HG02763 (cell line): ENCODE results near the gene ACVRL1.
"Not testable (repeated sequence)": the region's sequence is repeated elsewhere in the genome, so short reads cannot be mapped to it uniquely, and the experiment has no call there.

Experiments used
- ATAC-seq: cut with Tn5 transposase; IDR thresholded peaks from one replicate; pipeline ENCODE4 v1.9.1; 2021; ENCODE audit warnings: mild to moderate bottlenecking, moderate library complexity; ENCODE audit not compliant: unreplicated experiment

ACVRL1 gene

DNA sequence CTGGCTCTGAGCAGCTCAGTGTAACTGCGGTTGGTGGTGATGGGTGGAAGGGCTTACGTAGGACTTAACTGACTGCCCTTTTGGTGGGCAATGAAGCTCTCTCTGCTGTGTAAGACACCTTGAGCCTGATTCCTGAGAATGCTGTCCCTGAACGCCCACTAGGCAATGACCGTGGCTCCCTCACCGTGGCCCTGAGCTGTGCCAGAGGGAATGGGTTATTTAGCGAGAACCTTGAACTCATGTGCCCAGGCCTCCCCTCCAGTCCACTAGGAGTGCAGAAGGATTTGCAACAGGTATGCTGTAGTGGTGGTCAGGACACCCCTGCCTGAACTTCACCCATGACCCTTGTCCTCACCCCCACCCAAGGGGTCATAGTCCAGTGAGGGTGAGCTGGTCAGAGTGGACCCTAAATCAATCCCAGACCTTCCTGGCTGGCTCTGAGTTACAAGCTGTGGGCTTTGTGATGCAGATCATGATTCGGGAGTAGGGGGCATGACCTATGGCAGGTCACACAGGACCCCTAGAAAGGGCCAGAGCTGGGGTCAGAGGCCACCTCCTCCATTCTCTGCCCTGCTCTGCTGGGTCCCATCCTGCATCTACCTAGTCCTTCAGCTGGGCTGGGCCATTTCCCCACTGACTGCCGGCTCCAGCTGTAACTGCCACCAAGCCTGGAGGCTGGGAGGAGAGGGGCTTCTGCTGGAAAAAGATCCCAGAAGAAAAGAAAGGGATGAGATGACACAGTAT lies 33.9 kb upstream of the ACVRL1 start:
- ATAC-seq = no peak

GRCh38 chr12:51874000-51874399 lies 33.3 kb upstream of the ACVRL1 start:
- ATAC-seq = no peak

DNA sequence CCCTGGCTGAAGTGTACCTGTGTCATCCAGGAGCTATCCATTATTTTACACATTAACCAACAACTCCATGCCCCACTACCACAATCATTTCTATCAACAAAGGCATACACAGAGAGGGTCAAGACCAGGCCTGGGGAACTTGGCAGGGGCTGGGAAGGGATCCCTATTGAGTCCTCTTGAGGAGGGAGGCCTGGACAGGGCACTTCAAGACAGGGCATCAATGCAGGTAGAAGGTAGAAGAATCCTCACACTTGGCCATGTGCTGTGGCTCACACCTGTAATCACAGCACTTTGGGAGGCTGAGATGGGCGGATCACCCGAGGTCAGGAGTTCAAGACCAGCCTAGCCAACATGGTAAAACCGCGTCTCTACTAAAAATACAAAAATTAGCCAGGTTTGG lies 32.8 kb upstream of the ACVRL1 start:
- ATAC-seq = no peak

DNA sequence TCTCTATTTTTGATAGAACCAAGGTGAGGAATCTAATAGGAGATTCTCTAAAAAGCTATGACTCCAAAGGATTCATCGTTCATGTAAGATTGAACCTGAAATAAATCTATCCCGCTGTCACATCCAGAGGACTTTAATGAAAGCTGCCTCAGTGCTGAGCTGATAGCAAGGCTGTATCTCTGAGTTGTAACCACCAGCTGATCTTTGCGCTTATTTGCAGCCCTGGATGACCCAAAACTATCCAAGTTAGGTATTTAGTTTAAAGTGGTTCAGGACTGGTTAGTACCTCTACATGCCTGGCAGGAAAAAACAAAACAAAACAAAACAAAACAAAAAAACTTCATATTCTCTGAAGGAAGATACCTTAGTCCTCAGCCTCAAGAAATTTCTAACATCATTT lies 28.2 kb upstream of the ACVRL1 start:
- no peak for ATAC-seq

DNA sequence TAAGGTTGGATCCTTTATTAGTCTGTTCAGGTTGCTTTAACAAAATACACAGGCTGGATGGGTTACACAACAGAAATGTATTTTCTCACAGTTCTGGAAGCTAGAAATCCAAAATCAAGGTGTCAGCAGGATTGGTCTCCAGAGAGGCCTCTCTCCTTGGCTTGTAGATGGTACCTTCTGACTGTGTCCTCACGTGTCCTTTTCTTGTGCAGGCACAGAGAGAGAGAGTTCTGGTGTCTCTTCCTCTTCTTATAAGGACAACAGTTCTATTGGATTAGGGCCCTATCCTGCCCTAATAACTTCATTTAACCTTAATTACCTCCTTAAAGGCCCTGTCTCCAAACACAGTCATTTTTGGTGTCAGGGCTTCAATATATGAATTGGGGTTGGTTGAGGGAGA lies 24.0 kb upstream of the ACVRL1 start:
- ATAC-seq = no peak

DNA sequence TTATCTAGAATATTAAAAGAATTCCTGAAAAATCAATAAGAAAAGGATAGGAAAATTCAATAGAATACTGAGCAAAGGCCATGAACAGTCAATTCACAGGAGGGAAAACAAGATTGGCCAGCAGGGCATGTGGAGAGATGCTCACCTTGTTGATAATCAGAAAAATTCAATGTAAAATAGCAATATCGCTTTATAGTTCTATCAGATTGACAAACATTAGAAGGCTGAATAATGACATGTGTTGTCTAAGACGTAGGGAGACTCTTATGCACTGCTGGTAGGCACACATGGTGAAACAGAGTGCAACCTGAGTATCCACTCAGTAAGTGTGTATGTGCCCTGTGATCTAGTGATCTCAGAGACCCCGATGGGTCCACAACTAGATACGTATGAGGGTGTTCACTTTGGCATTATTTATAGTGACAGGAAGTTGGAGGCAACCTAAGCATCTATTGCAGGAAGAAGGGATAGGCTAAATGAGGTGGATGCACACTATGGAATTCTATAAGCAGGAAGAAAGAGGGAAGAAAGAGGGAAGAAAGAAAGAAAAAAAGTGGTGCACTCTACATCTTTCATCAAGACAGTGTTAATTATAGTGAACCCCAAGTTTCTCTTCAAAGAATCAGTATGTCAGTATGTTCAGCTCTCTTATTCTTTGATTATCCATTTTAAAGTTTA lies 23.2 kb upstream of the ACVRL1 start:
- ATAC-seq = no peak

- ATAC-seq = no peak
Observed at GRCh38 chr12:51884676-51885229, 22.6 kb upstream of the ACVRL1 start.

DNA sequence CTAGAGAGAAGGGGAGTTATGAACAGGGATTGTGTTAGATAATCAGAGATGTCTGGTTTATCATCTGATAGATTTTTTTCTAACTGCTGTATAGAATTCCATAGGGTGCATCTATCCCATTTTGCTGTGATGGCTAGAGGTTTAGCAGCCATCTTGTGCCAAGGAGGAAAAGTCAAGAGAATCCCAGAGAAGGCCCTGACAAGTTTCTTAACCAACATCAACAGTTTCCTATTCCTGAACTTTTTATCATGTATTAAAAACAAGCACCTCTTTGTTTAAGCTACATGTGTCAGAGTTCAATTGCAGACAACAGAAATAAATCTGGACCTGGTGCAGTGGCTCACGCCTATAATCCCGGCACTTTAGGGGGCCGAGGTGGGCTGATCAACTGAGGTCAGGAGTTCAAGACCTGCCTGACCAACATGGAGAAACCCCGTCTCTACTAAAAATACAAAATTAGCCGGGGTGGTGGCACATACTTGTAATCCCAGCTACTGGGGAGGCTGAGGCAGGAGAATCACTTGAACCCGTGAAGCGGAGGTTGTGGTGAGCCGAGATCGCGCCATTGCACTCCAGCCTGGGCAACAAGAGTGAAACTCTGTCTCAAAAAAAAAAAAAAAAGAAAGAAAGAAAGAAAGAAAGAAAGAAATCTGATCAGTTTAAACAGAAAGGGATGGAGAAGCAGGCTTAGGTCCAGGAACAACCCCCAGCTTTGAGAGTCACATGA lies 21.8 kb upstream of the ACVRL1 start:
- ATAC-seq = not testable (repeated sequence)

DNA sequence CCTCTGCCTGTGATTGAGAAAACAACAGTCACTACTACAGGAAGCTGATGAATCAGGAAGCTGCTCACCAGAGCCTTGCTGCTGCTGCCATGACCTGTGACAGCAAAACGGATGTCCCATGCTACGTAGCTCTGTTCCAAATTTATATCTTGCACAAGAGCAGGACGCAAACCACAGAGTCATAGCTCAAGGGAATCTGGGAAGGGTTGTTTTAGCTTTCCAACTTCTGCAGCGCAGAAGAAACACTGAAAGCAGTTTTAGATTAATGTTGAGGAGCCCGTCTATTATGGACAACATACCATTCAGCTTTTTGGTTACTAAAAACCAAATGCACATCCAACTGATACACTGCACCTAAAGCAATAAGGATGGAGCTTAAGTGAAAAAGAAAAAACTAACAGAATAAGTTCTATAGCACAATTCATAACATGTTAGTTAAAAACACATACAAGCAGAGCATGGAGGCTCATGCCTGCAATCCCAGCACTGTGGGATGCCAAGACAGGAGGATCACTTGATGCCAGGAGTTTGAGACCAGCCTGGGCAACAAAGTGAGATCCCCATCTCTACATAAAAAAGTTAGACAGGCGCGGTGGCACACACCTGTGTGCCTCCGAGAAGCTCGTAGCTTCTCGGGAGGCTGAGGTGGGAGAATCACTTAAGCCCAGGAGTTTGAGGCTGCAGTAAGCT lies 21.1 kb upstream of the ACVRL1 start:
- ATAC-seq = no peak

DNA sequence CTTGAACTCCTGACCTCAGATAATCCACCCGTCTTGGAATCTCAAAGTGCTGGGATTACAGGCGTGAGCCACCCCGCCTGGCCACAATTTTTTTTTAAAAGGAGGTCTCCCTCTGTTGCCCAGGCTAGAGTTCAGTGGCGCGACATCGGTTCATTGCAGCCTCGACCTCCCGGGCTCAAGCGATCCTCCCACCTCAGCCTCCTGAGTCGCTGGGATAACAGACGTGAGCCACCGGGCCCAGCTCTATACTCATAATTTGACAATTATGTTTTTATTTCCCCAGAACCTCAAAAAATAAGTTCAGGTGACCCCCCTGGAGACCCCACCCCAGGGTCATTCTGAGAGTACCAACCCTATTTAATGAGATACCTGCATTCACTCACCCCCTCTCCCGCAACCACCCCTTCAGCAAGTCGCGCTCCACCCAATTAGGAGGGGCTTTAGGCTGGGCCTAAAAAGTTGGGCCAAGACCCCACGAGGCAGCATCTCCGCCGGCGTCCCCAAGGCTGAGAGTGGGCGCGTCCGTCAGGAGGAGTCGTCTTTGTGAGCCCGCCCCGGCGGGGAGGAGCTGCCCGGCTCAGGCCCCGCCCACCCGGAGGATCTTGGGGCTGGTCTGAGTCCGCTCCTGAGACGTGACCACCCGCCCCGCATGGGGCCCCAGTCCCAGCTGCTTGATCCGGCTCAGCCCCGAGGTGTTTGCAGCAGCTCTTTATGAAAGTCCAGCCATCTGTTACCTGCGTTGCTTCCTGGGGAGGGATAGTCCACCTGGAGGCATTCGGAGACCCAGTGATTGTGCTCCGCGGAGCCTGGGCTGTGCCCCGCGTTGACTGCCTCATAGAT lies 19.6 kb upstream of the ACVRL1 start, which contains the start of gene ANKRD33:
Gene ANKRD33 (plus strand): TSS at position 628 of the 840 bp plus-strand sequence. CDS start 84 bp downstream, at position 712.
- ATAC-seq = no peak

GRCh38 chr12:51888316-51889215 lies 18.7 kb upstream of the ACVRL1 start:
- ATAC-seq = no peak

- no peak for ATAC-seq
Observed at GRCh38 chr12:51889216-51890132, 17.8 kb upstream of the ACVRL1 start.

- ATAC-seq = no peak
Observed at GRCh38 chr12:51890133-51890464, 17.2 kb upstream of the ACVRL1 start.

GRCh38 chr12:51890511-51891171 lies 16.7 kb upstream of the ACVRL1 start:
- ATAC-seq = no peak

- no peak for ATAC-seq
Observed at GRCh38 chr12:51891843-51892242, 15.5 kb upstream of the ACVRL1 start.

GRCh38 chr12:51893786-51894185 lies 13.5 kb upstream of the ACVRL1 start:
- ATAC-seq = no peak

DNA sequence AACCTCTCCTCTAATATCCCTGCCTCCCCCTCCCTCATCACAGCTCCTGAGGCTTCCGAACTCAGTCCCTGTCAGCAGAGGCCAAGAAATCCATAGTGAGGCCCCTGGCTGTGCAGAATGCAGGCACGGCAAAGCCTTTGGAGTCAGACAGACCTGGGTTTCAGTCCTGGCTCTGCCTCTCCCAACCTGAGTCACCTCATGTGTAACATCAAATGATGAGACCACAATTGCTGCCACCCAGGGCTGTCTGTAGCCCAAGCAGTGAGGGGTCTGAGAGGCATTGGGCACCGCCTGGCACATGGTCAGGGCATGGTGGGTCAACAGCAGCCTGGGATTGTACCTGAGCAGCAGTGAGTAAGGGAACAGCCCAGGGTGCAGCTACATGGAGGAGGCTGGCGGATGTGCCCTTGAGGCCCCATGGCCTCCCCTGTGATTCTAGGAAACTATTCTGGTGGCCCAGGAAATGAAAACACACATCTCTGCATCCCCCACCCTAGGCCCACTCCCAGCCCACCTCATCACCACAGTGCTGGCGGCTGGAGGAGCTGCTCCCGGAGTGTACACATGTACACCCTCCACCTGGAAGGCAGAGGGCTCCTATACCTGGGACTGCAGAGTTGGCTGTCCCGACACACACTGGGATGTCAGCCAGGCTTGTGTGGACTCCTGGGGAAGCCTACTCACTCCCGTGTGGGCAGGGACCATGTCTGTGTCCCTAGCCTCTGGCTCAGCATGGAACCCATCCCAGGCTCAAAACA lies 11.7 kb upstream of the ACVRL1 start:
- ATAC-seq = no peak
